Uterine smooth muscle cell (primary cell): ENCODE results near the gene SLC35G3. TPM values are rescaled to one million over a fixed set of nuclear protein-coding genes. Genes with fewer than 3 reads are reported as not detected.

Experiments
- total RNA-seq: library from RNA; depleted of rRNA; stranded (reverse); fragments of >200 nt; gene quantifications from 2 replicates; pipeline ENCODE4 v1.2.3, GENCODE V29; 2014

The SLC35G3 gene
- not detected in 2 replicates for total RNA-seq

GRCh38 chr17:35194001-35194400, at the start of gene SLC35G3:
TSS of gene SLC35G3 (minus strand) at chr17:35194393. CDS start at chr17:35194307, 86 bp downstream.

GRCh38 chr17:35242805-35243560, 48.8 kb upstream of the SLC35G3 start, which contains the start of gene SLFN5:
TSS of gene SLFN5 (plus strand) at chr17:35243072. CDS start at chr17:35258691, 15,619 bp downstream.

GRCh38 chr17:35147375-35147905, 46.8 kb downstream of the SLC35G3 start, which contains the start of gene UNC45B:
TSS of gene UNC45B (plus strand) at chr17:35147817. CDS start at chr17:35148264, 447 bp downstream.

Other genes with a start within 250 kb of the SLC35G3 start
- gene CCT6B, start 232.9 kb downstream of the SLC35G3 start, total RNA-seq = 0.66 and 1.2 TPM in 2 replicates
- 15.2 and 16.2 TPM in 2 replicates for gene ZNF830, start 232.9 kb downstream of the SLC35G3 start, total RNA-seq
- gene LIG3, start 213.9 kb downstream of the SLC35G3 start, total RNA-seq = 48.4 and 75.0 TPM in 2 replicates
- 12.2 and 24.2 TPM in 2 replicates for gene RFFL, start 130.7 kb downstream of the SLC35G3 start, total RNA-seq
- gene RAD51D, start 74.5 kb downstream of the SLC35G3 start, total RNA-seq = 9.9 and 11.6 TPM in 2 replicates
- not detected in 2 replicates for gene FNDC8, start 72.8 kb downstream of the SLC35G3 start, total RNA-seq
- 25.1 and 30.8 TPM in 2 replicates for gene NLE1, start 52.1 kb downstream of the SLC35G3 start, total RNA-seq
- not detected in 2 replicates for gene UNC45B, start 46.6 kb downstream of the SLC35G3 start, total RNA-seq
- 139 and 188 TPM in 2 replicates for gene SLFN5, start 48.7 kb upstream of the SLC35G3 start, total RNA-seq
- 141 and 147 TPM in 2 replicates for gene SLFN11, start 179.2 kb upstream of the SLC35G3 start, total RNA-seq
- gene SLFN12, start 238.1 kb upstream of the SLC35G3 start, total RNA-seq = 18.7 and 20.3 TPM in 2 replicates